NCI-H526 treated with DMSO at 0.1 percent for 48 hours (cell line): Measurements from ENCODE around the gene ACADVL.

ENCODE experiments used
- DNase-seq: peaks from one replicate; lab custom pipeline; 2025; lab: John Stamatoyannopoulos, UW

The ACADVL gene

DNA sequence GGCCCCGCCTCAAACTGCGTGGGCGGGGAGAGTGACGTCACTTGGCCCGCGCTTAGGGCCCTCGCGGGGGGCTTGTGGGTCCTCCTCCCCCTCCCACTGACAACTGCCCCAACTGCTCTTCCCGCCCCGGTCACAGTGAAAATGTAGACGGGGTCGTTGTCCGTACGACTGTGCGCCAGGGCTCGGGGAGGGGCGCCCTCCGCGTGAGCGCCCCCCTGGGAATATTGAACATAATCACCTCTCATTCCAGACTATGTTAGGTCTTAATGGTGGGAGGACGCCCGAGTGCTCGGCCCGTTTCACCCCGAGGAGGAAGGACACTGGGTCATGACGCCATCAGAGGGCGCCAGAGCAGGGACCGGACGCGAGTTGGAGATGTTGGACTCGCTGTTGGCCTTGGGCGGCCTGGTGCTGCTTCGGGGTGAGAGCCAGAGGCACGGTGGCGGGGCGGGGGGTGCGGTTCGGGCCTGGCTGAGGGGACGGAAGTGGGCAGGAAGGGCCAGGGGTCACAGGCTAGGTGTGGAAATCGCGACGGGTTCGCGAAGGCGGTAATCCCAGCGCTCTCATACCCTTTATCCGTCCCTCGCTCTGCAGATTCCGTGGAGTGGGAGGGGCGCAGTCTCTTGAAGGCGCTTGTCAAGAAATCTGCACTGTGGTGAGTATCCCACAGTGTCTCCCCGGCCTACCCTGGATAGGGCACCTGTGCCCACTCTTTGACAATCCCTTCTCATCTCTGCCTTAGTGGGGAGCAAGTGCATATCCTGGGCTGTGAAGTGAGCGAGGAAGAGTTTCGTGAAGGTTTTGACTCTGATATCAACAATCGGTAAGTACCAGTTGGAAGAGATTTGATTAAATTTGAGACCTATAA lies 32.7 kb downstream of the ACADVL start, which contains the start of gene ELP5:
Gene ELP5 (plus strand): TSS at position 40 of the 868 bp plus-strand sequence. CDS start 336 bp downstream, at position 376.
- DNase-seq, result peak; percentile 72

DNA sequence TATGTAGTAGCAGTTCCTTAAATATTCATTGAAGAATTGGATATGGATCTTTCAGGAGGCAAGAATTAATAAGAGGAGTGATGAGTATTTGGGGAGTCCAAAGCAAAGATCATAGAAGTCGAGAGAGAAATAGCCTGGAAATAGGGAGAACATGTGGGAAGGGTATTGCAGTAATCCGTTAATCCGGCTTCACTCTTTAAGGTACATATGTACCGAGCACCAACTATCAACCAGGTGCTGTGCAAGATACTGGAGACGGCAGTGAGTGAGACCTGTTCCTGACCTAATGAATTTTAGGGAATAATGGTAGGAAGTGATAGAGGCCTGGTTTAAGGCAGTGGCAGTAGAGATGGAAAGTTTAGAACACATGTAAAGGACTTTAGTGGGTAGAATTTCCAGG lies 33.3 kb downstream of the ACADVL start:
- no peak for DNase-seq

DNA sequence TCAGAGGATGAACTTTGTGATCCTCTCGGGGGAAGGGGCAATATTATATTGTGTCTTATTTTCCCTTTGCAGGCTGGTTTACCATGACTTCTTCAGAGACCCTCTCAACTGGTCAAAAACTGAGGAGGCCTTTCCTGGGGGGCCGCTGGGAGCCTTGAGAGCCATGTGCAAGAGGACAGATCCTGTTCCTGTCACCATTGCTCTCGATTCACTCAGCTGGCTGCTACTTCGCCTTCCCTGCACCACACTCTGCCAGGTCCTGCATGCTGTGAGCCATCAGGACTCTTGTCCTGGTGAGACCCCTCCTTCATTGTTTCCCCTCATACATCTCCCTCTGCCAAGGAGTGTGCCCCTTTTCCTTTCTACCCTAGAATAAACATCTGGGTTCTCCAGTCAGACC lies 34.8 kb downstream of the ACADVL start:
- DNase-seq, result no peak

DNA sequence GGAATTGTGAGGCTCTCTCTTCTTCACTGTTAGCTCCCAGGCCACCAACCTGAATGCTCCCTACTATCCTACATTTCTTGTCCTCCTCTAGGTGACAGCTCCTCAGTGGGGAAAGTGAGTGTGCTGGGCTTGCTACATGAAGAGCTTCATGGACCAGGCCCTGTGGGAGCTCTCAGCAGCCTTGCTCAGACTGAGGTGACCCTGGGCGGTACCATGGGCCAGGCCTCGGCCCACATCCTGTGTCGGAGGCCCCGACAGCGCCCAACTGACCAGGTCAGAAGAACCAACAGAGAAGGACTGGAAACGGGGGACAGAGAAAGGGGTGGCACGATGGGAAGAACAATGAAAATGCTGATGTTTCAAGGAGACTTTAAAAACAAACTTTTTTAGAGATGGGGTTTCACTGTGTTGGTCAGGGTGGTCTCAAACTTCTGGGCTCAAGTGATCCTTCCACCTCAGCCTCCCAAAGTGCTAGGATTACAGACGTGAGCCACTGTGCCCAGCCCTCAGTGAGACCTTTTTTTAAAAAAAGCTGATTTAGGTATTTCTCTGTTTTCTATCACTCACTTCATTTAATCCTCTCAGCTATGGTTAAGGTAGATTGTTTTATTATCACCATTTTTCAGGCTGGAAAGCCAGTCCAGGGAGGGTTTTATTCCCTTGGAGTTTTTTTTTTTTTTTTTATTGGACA lies 37.2 kb downstream of the ACADVL start:
- DNase-seq, result no peak

DNA sequence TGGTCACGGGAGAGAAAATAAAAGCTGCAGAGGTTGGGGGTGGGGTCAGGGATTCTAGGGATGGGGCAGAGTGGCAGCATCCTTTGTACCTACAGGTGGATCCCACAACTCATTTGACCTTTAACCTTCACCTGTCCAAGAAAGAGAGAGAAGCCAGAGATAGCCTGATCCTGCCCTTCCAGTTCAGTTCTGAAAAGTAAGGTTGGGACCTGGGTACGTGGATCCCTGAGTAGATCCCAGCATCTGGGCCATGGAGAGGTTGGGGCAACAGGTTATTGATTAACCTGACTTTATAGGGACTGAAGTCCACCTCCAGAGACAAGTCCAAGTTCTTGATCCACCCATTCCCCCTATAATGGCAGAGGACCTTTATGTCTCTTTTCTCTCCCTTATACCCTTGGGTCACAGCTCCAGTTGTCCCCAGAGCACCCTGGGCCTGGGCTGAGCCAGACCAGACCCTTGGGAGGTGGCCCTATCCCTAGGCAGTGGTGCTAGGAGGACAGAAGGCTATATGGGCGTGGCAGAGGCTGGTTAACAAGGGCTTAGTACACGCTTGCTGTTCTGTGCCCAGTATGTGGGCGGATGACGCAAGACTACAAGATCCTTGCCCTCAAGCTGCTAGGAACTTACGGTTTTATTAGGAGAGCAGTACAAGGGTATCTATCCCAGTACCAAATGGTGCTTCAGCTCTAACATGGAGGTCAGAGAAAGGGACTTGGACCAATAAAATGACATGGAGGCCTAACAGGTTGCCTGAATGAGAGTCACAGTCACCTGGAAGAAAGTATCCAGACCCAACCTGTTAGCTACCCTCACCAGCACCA lies 39.2 kb downstream of the ACADVL start:
- no peak for DNase-seq

DNA sequence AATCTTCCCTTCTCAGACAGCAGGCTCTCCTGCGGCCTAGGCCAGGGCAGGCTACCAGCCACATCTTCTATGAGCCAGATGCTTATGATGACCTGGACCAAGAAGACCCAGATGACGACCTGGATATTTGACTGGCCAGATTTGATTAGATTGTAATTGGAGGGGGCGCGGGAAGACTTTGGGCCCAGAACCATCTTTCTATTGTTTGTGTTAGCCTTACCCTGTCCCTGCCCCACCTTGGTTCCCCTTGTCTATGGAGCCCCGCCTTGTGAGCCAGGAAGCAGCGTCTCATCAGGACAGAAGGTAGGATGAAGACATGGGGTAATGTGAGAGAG lies 39.8 kb downstream of the ACADVL start:
- no peak for DNase-seq

DNA sequence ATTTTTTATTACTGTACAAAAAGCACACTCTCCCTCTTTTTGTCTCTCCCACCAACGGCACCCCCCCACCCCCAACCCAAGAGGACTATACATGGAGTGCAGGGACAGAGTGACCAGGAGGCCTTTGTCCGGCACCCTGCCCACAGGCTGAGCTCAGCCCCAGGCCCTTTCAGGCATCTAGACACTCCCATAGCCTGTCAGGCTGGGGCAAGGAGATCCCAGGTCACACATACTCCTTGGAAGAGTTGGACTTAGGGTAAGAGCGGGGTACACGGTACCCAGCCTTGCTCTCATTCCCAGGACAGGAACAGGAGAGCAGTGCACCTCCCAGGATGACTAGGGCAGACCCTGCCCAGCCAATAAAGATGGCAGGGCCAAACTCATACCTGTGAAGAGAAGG lies 40.4 kb downstream of the ACADVL start:
- no peak for DNase-seq

DNA sequence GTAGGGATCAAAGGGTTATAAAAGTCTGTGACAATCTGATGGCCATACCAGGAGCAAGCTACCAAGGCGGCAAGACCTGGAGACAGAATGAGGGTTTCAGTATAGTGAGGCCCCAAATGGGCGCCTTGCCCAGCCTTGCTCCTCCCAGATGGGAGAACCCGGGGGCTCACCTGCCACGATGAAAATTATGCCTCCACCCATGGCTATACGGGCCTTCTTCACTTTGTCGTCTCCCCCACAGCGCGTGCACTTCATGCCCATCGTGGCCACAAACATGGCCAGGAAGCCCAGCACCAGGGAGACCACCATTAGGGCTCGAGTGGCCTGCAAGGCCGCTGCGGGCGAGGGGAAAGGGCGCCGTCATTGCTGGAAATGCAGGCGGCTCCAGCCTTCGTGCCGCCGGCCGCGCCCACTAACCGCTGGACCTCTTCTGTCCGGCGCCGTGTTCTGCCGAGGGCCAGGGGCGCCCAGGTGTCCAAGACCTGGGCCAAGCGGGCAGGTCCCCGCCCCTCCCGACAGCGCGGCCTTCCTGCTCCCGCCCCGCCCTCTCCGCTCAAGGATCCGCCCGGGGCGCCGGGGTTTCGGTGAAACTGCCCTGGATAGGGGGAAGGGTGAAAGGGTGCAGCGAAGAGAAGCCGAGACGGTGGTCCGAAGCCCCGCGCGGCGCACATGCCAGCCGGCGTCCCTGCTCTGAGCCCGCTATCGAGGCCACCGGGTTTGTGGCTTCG lies 41.1 kb downstream of the ACADVL start:
- DNase-seq, result peak; percentile 1

DNA sequence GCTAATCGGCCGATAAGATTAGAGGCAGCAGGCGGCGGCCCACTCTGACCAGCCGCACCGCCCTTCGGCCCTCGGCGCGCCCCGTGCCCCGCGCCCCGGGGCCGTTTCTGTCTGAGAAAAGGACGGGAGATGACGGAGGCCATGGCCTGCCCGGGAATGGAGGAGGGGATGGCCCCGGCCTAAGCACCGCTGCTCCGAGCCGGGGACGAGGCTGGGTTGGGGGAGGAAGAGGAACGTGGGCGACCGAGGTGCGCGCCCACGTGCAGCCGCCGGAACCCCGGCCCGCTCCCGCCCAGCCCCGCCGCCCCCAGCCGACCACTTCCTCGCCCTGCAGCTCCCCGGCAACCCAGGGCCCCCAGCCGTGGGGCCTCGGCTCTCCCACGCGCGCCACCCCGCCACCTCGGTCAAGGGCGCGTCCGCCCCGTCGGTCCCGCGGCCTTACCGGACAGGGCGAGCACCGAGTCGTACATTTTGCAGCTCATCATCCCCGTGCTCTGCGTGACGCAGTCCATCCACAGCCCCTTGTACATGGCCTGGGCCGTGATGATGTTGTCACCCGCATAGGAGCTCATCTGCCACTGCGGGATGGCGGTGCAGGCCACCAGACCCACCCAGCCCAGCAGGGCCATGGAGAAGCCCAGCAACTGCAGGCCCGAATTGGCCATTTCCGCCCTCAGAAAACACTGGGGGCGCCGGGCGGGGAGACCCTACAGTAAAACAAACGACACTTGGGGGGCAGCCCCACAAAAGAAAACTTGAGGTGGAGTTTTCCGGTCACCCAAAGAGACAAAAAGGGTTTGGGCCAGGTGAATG lies 41.8 kb downstream of the ACADVL start:
- no peak for DNase-seq

DNA sequence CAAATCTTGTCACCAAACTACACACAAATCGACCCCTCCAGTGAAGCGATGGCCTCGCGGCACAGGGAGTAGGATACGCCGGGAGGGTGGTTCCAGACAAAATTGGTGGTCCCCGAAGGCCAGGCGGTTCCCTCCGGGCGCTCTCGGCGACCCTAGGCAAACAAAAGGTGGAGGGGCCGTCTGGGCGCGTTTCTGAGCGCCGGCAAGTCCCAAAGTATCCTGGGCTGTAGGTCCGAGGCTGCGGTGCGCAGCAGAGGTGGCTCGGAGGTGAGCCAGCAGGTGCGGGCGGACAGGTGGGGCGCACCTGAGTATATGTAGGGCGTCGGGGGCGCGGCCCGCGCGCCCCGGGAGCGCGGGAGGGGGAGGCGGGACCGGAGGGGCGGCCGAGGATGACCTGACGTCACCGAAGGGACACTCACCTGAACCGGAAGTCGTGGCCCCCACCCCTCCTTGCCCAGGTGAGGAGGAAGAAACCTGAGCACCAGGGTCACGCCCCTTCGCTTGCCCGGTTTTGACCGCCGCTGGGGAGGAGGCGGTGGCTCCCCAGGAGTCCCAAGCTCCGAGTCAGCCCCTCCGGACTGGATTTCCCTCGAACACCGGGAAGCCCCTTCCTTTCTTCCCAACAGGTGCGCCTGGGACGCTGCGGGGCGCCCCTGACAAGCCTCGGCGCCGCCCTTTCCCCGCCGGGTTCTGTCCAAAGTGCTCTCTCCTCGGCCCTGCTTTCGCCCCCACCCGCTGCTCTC lies 42.6 kb downstream of the ACADVL start, which contains the start of gene CLDN7:
Gene CLDN7 (minus strand): TSS at position 287 of the 743 bp plus-strand sequence. CDS start 435 bp downstream, outside the sequence.
- DNase-seq, result peak; percentile 61

DNA sequence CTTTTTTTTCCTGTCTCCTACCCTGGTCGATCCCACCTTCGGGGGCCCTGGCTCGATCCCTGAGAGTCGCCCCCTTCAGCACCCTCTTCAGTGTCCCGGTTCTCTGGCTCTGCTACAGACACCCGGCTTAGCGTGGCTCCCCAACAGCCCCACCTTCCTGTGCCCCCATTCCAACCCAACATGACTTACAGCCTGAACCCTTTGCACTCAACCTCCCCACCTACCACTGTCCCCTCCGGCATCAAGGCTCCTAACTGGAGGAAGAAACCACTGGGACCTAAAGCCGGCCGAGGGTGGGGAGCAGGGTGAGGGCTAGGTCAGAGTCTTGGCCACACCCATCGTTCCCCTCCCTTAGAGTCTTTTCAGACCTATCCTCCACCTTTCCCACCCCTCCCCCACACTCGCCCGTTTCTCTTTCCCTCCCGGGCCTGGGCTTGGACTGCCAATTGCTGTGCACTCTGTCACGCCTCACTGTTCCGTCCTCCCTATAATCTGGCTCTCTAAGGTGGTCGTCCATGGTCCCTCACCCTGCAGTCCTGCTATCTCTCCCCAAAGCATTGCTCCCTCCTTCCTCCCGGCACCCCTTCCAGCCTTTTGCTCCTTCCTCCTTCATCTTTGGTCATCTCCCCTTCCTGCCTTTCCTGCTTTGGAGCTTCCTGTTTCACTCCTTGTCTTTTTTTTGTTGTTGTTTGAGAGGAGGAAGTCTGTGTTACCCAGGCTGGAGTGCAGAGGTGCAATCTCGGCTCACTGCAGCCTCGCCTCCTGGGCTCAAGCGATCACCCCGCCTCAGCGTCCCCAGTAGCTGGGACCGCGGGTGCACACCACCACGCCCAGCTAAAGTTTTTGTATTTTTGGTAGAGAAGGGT lies 43.4 kb downstream of the ACADVL start:
- DNase-seq, result peak; percentile 22

DNA sequence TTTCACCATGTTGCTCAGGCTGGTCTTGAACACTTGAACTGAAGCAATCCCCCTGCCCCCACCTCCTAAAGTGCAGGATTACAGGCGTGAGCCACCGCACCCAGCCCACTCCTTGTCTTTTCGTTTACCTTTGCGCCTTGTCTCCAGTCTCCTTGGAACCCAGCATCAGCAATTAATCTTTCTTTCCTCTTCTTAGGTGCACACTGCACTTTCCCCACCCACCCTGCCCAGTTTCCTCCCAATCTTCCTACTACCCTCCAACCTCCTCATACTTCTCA lies 44.0 kb downstream of the ACADVL start:
- no peak for DNase-seq

DNA sequence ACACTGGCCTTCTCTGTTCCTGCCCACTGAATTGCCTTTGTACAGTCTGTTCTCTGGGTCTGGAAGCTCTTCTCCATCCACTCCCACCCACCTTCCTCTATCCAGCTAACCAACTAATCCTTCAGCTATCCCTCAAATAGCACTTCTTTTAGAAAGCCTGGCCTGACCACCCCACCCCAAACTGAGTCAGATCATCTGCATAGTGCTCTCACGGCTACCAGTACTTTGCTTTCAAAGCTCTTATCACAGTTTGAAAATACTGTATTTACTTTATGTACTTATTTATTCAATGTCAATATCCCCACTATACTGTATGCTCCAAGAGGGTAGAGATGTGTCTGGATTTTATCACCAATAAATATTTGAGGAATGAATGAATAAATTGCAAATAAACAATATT lies 47.0 kb downstream of the ACADVL start:
- no peak for DNase-seq
